NAMALWA (cell line): ENCODE data around the gene CCDC54.
"Not testable (repeated sequence)": the region's sequence is repeated elsewhere in the genome, so short reads cannot be mapped to it uniquely, and the experiment has no call there.

Experiments
- DNase-seq: peaks from one replicate; pipeline ENCODE4 v3.0.0-alpha.2; 2015; ENCODE audit warnings: low spot score

CCDC54 gene

DNA sequence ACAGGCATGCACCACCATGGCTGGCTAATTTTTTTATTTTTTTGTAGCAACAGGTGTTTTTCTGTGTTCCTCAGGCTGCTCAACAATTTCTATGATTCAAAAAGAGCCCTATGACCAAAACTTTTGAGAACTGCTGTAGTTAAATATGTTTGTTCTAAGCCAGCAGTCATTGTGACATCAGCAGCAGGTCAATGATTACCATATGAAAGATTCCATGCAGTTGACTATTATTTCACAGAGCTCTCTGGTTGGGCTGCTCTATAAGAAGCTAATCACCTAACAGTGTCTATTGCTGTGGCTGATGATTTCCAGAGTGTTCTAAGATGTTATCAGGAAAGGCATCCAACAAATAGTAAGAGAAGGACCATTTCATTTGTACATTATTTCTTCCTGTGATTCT, at the start of gene CCDC54:
Gene CCDC54, plus strand, starts transcription at position 289 of the 400 bp plus-strand sequence. CDS start 149 bp downstream, outside the sequence.
- no peak for DNase-seq

- no peak for DNase-seq
Observed at GRCh38 chr3:107328069-107328468, 49.2 kb upstream of the CCDC54 start.

DNA sequence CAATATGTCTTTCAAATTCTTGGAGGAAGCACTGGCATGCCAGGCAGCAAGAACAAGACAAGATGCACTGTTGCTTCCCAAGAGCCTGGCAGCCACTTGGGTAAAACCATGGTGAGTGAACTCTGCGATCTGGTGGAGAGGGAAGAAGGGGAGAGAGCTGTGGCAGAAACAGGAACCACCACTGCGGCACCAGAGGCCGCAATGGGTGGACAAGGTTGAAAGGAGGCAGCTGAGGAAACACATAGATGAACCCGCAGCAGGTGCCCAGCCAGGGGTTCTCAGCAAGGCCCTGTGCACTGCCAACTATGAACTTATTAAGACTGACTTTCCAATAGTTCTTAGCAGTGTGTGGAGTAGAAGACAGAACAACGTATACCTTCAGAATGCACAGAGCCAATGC, 48.2 kb upstream of the CCDC54 start:
- no peak for DNase-seq

GRCh38 chr3:107339690-107340089, 37.5 kb upstream of the CCDC54 start:
- not testable (repeated sequence) for DNase-seq

DNA sequence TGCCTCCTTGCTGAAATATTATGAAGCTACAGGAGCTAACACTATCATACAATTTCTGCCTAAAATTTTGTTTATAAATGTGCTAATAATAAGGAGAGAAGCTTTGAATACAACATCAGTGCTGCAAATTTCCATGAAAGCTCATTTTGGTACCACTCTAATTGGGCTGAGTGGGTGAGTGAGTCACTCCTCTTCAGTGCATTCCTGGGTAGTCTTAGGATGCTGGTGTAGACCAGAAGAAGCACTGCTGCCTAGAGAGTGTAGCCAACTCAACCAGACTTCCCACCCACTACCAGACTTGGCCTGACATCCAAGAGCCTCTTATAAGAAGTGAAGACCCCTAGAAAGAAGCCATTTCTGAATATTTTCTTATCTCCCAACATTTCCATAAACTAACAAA, 32.5 kb upstream of the CCDC54 start:
- no peak for DNase-seq

DNA sequence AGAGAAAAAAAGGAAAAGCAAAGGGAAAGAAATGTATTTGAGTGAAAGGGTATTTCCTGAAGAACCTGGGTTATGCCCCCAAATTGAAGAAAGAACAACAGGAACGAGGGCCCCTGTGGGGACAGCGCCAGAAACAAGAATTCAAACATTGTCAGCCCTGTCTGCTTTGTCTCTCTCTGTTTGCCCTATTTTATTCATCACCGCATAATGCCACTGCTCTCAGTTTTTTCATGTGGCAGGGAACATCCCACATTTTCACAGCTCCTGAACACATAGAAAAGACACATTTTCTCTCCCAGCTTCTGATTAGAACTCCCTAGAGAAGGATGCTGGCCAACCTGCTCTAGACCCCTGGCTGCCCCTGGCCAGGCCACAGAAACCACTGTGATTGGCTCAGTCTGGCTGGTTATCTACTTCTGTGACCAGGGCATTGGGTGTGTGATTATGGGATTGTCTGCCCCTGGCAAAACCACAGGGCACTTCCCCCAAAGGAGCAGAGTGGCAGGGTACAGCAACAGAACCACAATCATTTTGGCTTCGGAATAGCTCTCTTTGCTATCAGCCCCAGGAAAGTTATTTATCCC, 31.3 kb upstream of the CCDC54 start:
- DNase-seq, result no peak

DNA sequence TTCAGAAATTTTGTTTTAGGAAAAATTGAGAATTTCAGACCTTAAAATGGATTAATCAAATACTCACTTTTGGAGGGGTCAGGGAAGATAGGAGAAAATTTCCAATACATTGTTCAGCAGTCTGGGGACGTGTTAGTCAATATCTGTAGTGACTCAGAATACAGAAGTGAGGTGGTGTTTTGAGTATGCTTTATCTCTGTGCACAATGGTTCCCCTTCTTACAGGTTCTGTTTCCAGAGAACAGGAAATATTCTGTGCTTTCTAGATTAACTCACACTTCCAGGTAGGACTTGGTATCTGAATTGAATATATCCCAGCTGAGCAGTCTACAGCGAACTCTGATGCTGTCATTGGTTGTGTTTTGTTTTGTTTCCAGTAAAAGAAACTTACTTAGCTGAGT, 30.7 kb upstream of the CCDC54 start:
- no peak for DNase-seq

DNA sequence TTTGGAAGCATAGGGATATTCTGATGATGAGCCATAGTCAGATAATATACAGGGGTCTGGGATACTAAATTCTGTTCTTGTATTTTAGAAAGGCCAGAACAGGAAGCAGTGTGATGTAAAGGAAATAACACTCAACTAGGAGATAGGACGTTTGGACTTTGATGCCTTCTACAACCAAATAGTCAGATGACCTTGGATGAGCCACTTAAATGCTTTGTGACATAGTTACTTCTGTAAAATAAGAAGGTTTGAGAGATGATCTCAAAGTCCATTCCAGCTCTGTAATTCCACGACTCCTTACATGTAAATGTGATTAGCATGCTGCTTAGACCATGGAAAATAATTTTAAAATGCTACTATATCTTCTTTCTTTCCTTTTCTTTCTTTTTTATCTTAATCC, 29.5 kb upstream of the CCDC54 start:
- DNase-seq, result no peak

- DNase-seq, result no peak
Observed at GRCh38 chr3:107356706-107357105, 20.5 kb upstream of the CCDC54 start.

DNA sequence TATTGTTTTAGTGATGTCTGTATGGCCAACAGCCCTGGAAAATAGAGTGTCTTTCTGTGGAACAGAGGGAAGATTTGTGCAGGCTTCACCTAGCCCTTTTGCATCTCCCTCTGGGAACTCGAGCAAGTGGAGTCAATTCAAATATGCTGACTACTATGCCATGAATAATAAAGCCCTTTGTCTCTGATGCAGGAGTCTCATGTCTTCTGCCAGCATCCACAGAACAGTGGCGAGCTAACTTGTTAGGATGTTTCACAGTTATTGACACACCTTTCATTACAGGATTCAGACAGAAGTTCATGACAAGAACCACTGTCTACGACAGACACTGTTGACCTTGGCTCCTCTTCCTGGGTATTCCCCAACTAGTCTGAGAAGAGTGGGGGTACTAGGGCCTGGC, 15.6 kb upstream of the CCDC54 start:
- DNase-seq, result no peak

- DNase-seq, result no peak
Observed at GRCh38 chr3:107365051-107365450, 12.2 kb upstream of the CCDC54 start.

DNA sequence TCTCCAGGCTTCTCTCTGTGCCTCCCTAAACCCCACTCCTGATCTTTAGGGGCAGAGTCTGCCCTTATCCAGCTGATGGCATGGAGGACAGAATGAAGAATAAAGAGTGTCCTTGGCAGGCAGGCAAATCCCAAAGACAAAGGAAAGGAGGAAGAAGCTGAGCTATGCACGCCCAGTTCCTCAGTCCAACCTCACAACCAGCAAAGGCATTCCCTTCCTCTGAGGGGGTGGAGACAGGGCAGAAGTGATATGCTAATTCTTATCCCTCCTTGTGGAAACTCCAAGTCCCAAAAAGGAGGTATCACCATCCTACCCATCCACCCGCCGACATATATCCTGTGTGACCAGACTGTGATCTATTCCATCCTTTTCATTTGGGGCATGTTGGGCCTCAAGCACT, 10.5 kb upstream of the CCDC54 start:
- no peak for DNase-seq

DNA sequence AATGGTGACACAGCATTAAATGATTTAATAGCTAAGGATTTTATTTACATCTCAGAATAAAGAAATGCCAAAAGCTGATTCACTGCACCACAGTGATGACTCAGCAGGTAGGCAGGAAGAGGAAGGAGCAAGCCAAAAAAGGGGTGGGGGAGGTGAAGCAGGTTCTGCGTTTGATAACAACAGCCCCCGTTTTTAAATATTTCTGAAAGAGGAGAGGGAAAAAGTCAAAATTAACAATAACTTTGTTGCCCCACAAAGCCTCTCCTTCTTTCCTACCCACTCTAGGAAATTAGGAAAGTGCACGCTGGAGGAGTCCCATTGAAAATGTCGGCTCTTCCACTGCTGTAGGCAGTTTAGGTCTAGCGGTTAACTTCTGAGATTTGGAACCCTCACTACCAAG, 9.9 kb upstream of the CCDC54 start:
- DNase-seq, result no peak

GRCh38 chr3:107368654-107369398, 8.4 kb upstream of the CCDC54 start:
- no peak for DNase-seq

GRCh38 chr3:107369791-107370190, 7.4 kb upstream of the CCDC54 start:
- no peak for DNase-seq

DNA sequence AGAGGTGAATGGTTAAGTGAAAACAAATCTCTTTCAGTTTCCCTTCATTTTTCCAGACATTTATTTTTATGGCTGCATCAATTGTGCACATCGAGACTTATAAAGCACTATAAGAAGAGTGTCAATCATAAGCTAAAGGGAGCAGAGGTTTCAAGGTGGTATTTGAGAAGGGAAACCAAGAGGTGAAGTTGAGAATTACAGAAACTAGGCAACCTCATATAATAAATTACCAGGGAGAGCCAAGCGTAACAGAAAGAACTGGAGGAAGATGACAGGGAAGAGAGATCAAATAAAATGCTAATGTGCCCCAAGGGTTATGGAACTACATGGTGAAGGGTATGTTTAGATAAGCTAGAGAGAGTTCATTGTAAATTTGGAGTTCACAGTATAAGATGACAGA, 6.3 kb upstream of the CCDC54 start:
- peak; percentile 24 for DNase-seq

DNA sequence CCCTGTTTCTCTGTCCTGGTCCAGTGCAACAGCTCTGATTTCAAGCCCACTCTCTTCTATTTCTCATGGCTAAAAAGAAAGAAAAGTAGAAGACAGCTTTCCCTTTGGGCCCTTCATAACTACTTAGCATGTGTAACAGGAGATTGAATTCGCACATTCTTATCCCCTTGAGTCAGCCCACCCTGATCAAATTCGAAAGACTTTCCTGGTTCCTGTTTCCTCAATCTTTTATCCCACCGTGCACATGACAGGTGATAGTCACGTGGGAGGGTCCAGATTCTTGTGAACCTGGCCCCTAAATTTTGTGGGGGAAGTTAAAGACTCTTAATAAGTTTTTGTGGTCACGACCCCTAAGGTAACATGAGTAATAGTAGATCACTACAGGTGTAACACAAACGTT, 4.7 kb upstream of the CCDC54 start:
- DNase-seq, result no peak

DNA sequence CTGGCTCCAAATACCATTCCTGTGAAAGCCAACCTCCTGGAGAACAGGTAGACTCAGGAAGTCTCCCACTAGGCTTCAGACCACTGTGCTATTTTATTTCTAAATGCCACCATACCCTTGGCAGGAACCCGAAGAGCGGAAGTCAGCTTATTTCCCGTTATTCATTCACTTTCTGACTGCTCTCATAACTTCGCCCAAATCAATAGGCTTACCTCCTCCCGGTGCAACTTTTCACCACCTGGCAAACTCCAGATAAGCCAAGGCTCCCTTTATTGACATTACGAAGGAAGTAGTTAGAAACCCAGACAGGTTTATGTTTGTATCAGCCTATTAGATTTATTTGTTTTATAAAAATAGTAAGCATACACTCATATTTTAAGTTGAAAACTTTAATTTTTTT, 3.3 kb upstream of the CCDC54 start:
- no peak for DNase-seq

DNA sequence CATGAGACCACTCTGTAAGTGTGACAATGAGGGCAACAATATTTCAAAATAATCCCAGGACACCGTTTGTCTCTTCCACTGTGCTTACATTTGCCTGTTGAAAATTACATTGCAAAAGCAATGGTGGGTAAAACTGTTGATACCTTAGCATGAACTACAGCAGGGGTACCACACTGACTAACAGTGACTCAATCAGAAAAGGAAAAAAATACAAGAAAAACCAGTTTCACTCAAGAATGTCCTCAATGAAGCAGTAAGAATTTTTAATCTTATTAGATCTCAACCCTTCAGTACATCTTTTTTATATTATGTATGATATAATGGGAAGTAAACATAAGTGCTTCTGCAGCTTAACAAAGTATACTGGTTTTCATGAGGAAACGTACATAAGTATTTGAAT, 1.6 kb upstream of the CCDC54 start:
- no peak for DNase-seq

- no peak for DNase-seq
Observed at GRCh38 chr3:107382631-107383030, 5.4 kb downstream of the CCDC54 start.

DNA sequence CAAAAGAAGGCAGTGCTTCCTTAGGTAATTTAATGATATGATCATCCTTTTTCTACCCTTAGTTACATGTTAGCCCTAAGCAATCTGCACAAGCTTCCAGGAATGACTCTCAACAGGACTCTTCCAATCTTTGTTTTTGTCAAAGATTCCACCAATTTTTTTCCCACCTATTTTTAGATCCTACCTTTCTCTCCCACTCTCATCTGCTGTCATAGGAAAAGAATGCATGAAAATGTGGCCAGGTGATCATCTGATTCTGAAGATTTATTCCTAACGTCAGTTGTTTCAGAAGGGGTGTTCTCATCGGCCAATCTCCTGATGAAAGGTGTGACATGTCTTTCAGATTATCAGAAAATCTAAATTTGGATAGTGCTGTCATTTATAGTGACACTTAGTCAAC, 7.2 kb downstream of the CCDC54 start:
- no peak for DNase-seq

DNA sequence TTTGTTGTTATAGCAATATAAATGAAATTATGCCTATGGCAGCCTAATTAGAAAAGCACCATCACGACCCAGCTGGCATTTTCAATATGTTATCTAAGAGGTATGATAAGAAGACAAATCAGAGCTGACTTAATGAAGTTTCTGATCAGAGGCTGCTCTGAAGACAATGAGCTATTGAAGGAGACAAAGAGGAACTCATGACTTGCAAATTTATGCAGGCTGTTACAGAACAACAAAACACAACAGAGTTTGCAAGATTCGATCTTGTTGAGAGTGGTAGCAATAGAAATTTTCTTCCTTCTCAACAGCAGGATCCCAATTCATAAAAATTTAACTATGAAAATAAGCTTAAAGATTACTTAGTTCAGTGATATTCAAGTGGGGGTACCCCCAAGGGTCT, 7.7 kb downstream of the CCDC54 start:
- DNase-seq, result no peak

GRCh38 chr3:107387555-107387954, 10.3 kb downstream of the CCDC54 start:
- DNase-seq, result no peak

DNA sequence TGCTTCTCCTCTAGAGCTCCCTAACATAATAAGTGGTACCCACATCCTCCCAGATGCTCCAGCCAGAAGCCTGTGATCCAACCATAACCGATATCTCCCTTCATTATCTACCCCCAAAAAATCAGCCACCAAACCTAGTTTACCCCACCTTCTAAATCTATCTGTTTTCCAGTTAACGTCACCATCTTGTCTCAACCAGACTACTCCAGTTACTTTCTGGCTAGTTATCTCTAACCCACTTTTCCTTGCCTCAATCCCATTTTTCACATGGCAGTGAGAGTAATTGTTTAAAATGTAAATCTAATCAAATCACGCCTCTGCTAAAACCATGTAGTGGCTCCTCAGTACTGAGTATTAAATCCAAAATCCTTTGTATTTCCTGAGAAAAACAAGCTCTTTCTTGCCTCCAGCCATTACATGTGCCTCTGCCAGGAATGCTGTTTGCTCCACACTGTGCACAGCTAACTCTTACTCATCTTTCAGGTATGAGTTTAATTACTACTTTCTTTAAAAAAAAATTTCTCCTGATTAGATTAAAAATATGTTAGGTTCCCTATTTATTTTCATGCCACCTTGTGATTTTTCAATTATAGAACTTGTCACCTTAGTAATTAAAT, 15.4 kb downstream of the CCDC54 start:
- DNase-seq, result no peak
